Caco-2 (cell line): ENCODE results near the gene FRMD4A. TPM values are rescaled to one million over a fixed set of nuclear protein-coding genes. Genes with fewer than 3 reads are reported as not detected.

Source experiments
- BruUV-seq: library from RNA; stranded (reverse); fragments of 400-500 nt; replicated peaks from 2 replicates; lab custom pipeline; 2021; lab: Mats Ljungman, UMichigan
- CTCF ChIA-PET: fragments of 300-600 bp; sonication (Branson Sonifier 250); formaldehyde crosslinking; loops from one replicate; lab custom pipeline; 2022; ENCODE audit warnings: antibody characterized with exemption; lab: Charles Lee
- POLR2A ChIA-PET: fragments of 300-600 bp; sonication (Branson Sonifier 250); formaldehyde crosslinking; loops from one replicate; lab custom pipeline; 2022; ENCODE audit warnings: antibody characterized with exemption; lab: Charles Lee
- DNase-seq, 2 experiments: peaks; one replicate each; pipeline versions ENCODE4 v3.0.0 to v3.0.0-alpha.2; 2020 to 2022
- H3K27me3 ChIP-seq: replicated peaks from 2 replicates; pipeline ENCODE4 v1.6.0; 2011; ENCODE audit warnings: low read length; ENCODE audit not compliant: control insufficient read depth, insufficient read depth
- H3K36me3 ChIP-seq: 2 replicates; pipeline ENCODE4 v1.5.1; 2011; ENCODE audit warnings: low read length; ENCODE audit not compliant: control insufficient read depth, insufficient read depth
- H3K4me1 ChIP-seq: fragments of 250-450 bp; sonication (Bioruptor Pico); 2 replicates; pipeline ENCODE4 v1.5.1; 2020; ENCODE audit warnings: mild to moderate bottlenecking
- H3K4me3 ChIP-seq: 2 replicates; pipeline ENCODE4 v1.5.1; 2011; ENCODE audit warnings: low read depth, mild to moderate bottlenecking, control low read depth, low read length
- H3K9me3 ChIP-seq: fragments of 250-450 bp; sonication (Bioruptor Pico); 2 replicates; pipeline ENCODE4 v1.5.1; 2020; ENCODE audit warnings: mild to moderate bottlenecking, moderate library complexity
- H3K27ac Mint-ChIP-seq: one replicate; pipeline ENCODE4 v1.8.0; 2022; ENCODE audit warnings: mixed read lengths; ENCODE audit not compliant: unreplicated experiment
- H3K27me3 Mint-ChIP-seq: one replicate; pipeline ENCODE4 v1.8.0; 2022; ENCODE audit warnings: mixed read lengths; ENCODE audit not compliant: insufficient read depth, unreplicated experiment
- H3K36me3 Mint-ChIP-seq: one replicate; pipeline ENCODE4 v1.8.0; 2022; ENCODE audit warnings: mild to moderate bottlenecking, mixed read lengths; ENCODE audit not compliant: insufficient read depth, unreplicated experiment
- H3K4me1 Mint-ChIP-seq: one replicate; pipeline ENCODE4 v1.8.0; 2022; ENCODE audit warnings: low read depth, mixed read lengths; ENCODE audit not compliant: unreplicated experiment
- H3K4me3 Mint-ChIP-seq: one replicate; pipeline ENCODE4 v1.8.0; 2022; ENCODE audit warnings: mild to moderate bottlenecking, moderate library complexity, mixed read lengths; ENCODE audit not compliant: unreplicated experiment
- H3K9me3 Mint-ChIP-seq: one replicate; pipeline ENCODE4 v1.8.0; 2022; ENCODE audit warnings: mixed read lengths; ENCODE audit not compliant: unreplicated experiment
- CTCF ChIP-seq, 2 experiments: fragments of 200-600 bp in 1 of 2; IDR thresholded peaks; 1 replicate in 1 of 2; 2 replicates in 1 of 2; pipeline versions ENCODE4 v1.5.1 to v1.8.0; 2011 to 2022; ENCODE audit warnings: antibody characterized with exemption in 1 of 2, control low read depth in 1 of 2, inconsistent platforms in 1 of 2, low read depth in 1 of 2, low read length in 1 of 2, mild to moderate bottlenecking in 1 of 2, moderate library complexity in 1 of 2; ENCODE audit not compliant: insufficient read depth in 1 of 2, severe bottlenecking in 1 of 2, unreplicated experiment in 1 of 2
- intact Hi-C: fragments of 100-400 bp; cut with micrococcal nuclease; formaldehyde crosslinking; loops from one replicate; pipeline ENCODE4 v1.10.0; 2022; ENCODE audit not compliant: unreplicated experiment
- total RNA-seq: library from RNA; stranded (reverse); gene quantifications from 2 replicates; pipeline ENCODE4 v1.2.3, GENCODE V29; 2022

The FRMD4A gene
- total RNA-seq, 1 experiment from 2014 or later = 52.1 TPM

- Mint-ChIP-seq H3K4me3 (no peak overlapping the region), H3K27me3 (peaks cover 5% of the 10 kb centered on the region), H3K27ac (no peak overlapping the region), H3K9me3 (no peaks in the 10 kb centered on the region), H3K36me3 (no peaks in the 10 kb centered on the region), H3K4me1 (no peaks in the 10 kb centered on the region)
- no TSS peak for BruUV-seq
- intact Hi-C loops = no loop called here
- Histone ChIP-seq H3K9me3 (no peaks in the 10 kb centered on the region), H3K4me3 (no peak overlapping the region), H3K36me3 (no peaks in the 10 kb centered on the region), H3K4me1 (no peaks in the 10 kb centered on the region), H3K27me3 (no peaks in the 10 kb centered on the region)
- DNase-seq = no peak
- ChIA-PET POLR2A (no interaction called here), CTCF (no interaction called here)
- TF ChIP-seq CTCF (IDR thresholded peaks at IDR 0.05; ENCODE audit: insufficient read depth in 1 of 2, low read depth in 1 of 2, low read length in 1 of 2, severe bottlenecking in 1 of 2, unreplicated experiment in 1 of 2) = no peak
These were observed 218.7 kb downstream of the FRMD4A start for GRCh38 chr10:14112056-14112455.

- intact Hi-C loops = no loop called here
- Mint-ChIP-seq H3K4me1 (no peaks in the 10 kb centered on the region), H3K36me3 (no peaks in the 10 kb centered on the region), H3K4me3 (no peak overlapping the region), H3K27ac (no peak overlapping the region), H3K9me3 (no peaks in the 10 kb centered on the region), H3K27me3 (peaks cover 5% of the 10 kb centered on the region)
- Histone ChIP-seq H3K4me3 (no peak overlapping the region), H3K4me1 (no peaks in the 10 kb centered on the region), H3K9me3 (no peaks in the 10 kb centered on the region), H3K36me3 (no peaks in the 10 kb centered on the region), H3K27me3 (no peaks in the 10 kb centered on the region)
- BruUV-seq = no TSS peak
- no peak for TF ChIP-seq CTCF (IDR thresholded peaks at IDR 0.05; ENCODE audit: insufficient read depth in 1 of 2, low read depth in 1 of 2, low read length in 1 of 2, severe bottlenecking in 1 of 2, unreplicated experiment in 1 of 2)
- DNase-seq = no peak
- POLR2A ChIA-PET = no interaction called here
- CTCF ChIA-PET = no interaction called here
These were observed 219.5 kb downstream of the FRMD4A start for GRCh38 chr10:14111208-14111607.

- no peaks in the 10 kb centered on the region for H3K4me1 ChIP-seq
- intact Hi-C loops = no loop called here
- H3K9me3 ChIP-seq = 0 out of 2 replicates have a peak, but pooled peaks cover 5% of the 10 kb centered on the region
- BruUV-seq = no TSS peak
- no peaks in the 10 kb centered on the region for H3K27me3 ChIP-seq
- ChIA-PET CTCF (no interaction called here), POLR2A (no interaction called here)
- H3K36me3 ChIP-seq = no peaks in the 10 kb centered on the region
- Mint-ChIP-seq H3K36me3 (no peaks in the 10 kb centered on the region), H3K9me3 (no peaks in the 10 kb centered on the region), H3K4me3 (no peak overlapping the region), H3K27ac (no peak overlapping the region), H3K4me1 (no peaks in the 10 kb centered on the region), H3K27me3 (peaks cover 6% of the 10 kb centered on the region)
- no peak for TF ChIP-seq CTCF (IDR thresholded peaks at IDR 0.05; ENCODE audit: insufficient read depth in 1 of 2, low read depth in 1 of 2, low read length in 1 of 2, severe bottlenecking in 1 of 2, unreplicated experiment in 1 of 2)
- H3K4me3 ChIP-seq = no peak overlapping the region
- DNase-seq = no peak
These were observed 223.9 kb downstream of the FRMD4A start for GRCh38 chr10:14106828-14107227.
